Lower lobe of right lung (tissue), 2 donors: ENCODE data around the gene GSK3B. TPM values are rescaled to one million over a fixed set of nuclear protein-coding genes. Genes with fewer than 3 reads are reported as not detected.

ENCODE experiments used
- ATAC-seq, 2 donors: fragments of 200-7000 bp; cut with Tn5 transposase; one replicate each; pipeline ENCODE4 v1.9.1; 2020 to 2022; ENCODE audit warnings: mild to moderate bottlenecking in 2 of 2, moderate library complexity in 2 of 2
- DNase-seq: peaks from one replicate; pipeline ENCODE4 v3.0.0-alpha.2; 2020
- H3K27ac ChIP-seq: fragments of 200-600 bp; one replicate; pipeline ENCODE4 v1.8.0; 2022
- H3K27me3 ChIP-seq: fragments of 200-600 bp; one replicate; pipeline ENCODE4 v1.8.0; 2022; ENCODE audit warnings: low read depth
- H3K36me3 ChIP-seq: fragments of 200-600 bp; one replicate; pipeline ENCODE4 v1.8.0; 2022; ENCODE audit warnings: mild to moderate bottlenecking
- H3K4me1 ChIP-seq: fragments of 200-600 bp; one replicate; pipeline ENCODE4 v1.8.0; 2022
- H3K4me3 ChIP-seq: fragments of 200-600 bp; one replicate; pipeline ENCODE4 v1.8.0; 2022; ENCODE audit warnings: mild to moderate bottlenecking
- H3K9me3 ChIP-seq: fragments of 200-600 bp; one replicate; pipeline ENCODE4 v1.8.0; 2022
- intact Hi-C: fragments of 100-400 bp; cut with DNase I; formaldehyde crosslinking; loops from one replicate; pipeline ENCODE4 v1.11.0; 2022
- total RNA-seq: library from RNA; stranded (reverse); fragmentation: NEBNext Ultra II Directional; extraction: Animal tissue kit (Norgen Biotek cat#: 25700); gene quantifications from one replicate; pipeline ENCODE4 v1.2.1, GENCODE V29; 2021
- TF ChIP-seq, protein P1 (sequence below): fragments of 200-600 bp; IDR thresholded peaks from one replicate; pipeline ENCODE4 v1.8.0; 2022; ENCODE audit warnings: antibody characterized with exemption, mild to moderate bottlenecking
- donor health status: DM: no; HTN: yes; CAD: no; lungs with severe emphysema.

GSK3B gene
- total RNA-seq, 1 donor from 2014 or later: 48.4 TPM

DNA sequence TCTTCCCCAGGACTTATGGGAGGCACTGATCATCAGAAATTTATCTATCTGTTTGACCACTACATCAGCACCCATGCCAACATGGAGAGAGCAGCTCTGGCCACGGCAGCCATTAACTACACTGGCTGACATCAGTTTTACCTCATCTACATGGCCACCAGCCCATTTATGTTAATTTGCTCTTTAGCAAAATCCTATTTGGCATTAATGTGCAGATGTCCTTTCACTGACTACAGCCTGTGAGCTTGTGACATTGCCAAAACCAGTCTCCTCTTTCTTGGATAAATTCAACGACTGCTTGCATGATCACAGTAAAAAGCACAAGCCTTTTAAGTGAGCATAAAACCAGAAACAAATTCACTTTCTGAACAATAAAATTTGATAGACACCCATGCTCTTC lies 264.8 kb downstream of the GSK3B start:
- no peaks in the 10 kb centered on the region for H3K4me1 ChIP-seq
- H3K9me3 ChIP-seq: no peaks in the 10 kb centered on the region
- peaks cover 18% of the 10 kb centered on the region for H3K36me3 ChIP-seq
- ATAC-seq: no peak
- no peak overlapping the region for H3K4me3 ChIP-seq
- H3K27me3 ChIP-seq: no peaks in the 10 kb centered on the region
- TF ChIP-seq, protein P1, sequence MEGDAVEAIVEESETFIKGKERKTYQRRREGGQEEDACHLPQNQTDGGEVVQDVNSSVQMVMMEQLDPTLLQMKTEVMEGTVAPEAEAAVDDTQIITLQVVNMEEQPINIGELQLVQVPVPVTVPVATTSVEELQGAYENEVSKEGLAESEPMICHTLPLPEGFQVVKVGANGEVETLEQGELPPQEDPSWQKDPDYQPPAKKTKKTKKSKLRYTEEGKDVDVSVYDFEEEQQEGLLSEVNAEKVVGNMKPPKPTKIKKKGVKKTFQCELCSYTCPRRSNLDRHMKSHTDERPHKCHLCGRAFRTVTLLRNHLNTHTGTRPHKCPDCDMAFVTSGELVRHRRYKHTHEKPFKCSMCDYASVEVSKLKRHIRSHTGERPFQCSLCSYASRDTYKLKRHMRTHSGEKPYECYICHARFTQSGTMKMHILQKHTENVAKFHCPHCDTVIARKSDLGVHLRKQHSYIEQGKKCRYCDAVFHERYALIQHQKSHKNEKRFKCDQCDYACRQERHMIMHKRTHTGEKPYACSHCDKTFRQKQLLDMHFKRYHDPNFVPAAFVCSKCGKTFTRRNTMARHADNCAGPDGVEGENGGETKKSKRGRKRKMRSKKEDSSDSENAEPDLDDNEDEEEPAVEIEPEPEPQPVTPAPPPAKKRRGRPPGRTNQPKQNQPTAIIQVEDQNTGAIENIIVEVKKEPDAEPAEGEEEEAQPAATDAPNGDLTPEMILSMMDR: no peak
- intact Hi-C loops: no loop called here
- no peak for DNase-seq
- no peak overlapping the region for H3K27ac ChIP-seq

DNA sequence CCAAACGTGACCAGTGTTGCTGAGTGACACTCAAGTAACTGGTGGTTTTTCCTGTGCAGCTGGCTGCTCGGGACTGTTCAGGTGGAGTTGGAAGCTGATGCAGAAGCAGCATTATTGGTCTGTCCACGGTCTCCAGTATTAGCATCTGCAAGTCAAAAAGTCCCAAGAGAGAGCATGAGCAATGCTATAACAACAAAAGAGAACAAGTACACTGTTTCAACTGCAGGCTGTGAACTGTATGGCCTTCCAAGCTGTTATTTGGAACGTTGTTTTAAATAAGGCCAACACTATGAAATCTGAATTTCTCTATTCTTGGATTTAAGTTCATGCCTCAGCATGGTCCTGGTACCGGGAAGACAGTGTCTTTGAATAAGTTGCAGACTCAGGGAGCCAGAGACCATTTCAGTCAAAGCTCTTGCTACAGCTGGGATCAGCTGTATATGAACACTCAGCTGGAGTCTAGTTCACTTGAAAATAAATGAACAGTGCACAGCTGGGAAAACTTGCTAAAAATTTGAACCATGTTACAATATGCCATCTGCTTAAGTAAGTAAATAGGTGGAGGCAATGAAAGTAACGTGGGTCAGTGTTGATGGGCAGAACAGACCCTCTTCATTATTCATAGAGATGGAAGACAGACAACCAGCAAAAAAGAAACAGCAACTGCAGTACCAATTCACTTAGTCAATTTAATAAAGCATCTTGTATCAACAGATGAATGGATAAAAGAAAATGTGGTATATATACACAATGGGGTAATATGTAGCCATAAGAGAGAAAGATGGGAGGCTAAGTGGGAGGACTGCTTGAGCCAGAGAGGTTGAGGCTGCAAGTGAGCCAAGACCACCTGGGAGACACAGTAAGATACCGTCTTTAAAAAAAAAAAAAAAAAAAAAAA lies 267.3 kb downstream of the GSK3B start:
- Histone ChIP-seq H3K27me3 (no peaks in the 10 kb centered on the region), H3K9me3 (no peaks in the 10 kb centered on the region), H3K4me1 (no peaks in the 10 kb centered on the region), H3K27ac (no peak overlapping the region), H3K36me3 (peaks cover 18% of the 10 kb centered on the region), H3K4me3 (no peak overlapping the region)
- TF ChIP-seq, protein P1: no peak
- intact Hi-C loops: no loop called here
- DNase-seq (no peak), ATAC-seq (no peak)

DNA sequence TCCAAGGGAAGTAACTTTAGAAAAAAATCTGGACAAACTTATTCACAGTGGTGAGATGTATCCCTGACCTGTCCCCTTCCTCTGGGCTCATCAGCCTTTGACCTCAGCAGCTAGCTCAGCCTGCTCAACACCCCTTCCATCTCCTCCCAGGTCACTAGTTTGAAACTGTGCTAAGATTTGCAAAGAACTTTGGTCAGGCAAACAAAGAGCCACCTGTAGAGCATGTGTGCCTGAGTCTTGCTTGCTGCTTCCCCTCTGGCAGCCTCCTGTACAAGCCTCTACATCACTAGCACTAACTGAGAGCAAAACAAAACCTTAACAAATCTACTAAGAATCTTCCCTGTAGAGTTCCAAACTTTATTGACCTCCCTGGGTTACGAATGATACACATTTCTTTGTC lies 268.4 kb downstream of the GSK3B start:
- no peak overlapping the region for H3K4me3 ChIP-seq
- H3K27ac ChIP-seq: no peak overlapping the region
- H3K27me3 ChIP-seq: no peaks in the 10 kb centered on the region
- no peaks in the 10 kb centered on the region for H3K9me3 ChIP-seq
- H3K4me1 ChIP-seq: no peaks in the 10 kb centered on the region
- no peak for DNase-seq
- no peak for ATAC-seq
- TF ChIP-seq, protein P1: no peak
- intact Hi-C loops: no loop called here
- peaks cover 18% of the 10 kb centered on the region for H3K36me3 ChIP-seq

GRCh38 chr3:119819806-119820205 lies 274.4 kb downstream of the GSK3B start:
- no peak overlapping the region for H3K27ac ChIP-seq
- H3K36me3 ChIP-seq: no peaks in the 10 kb centered on the region
- ATAC-seq (no peak), DNase-seq (no peak)
- H3K9me3 ChIP-seq: no peaks in the 10 kb centered on the region
- no peaks in the 10 kb centered on the region for H3K4me1 ChIP-seq
- intact Hi-C loops: no loop called here
- TF ChIP-seq, protein P1: no peak
- H3K4me3 ChIP-seq: no peak overlapping the region
- no peaks in the 10 kb centered on the region for H3K27me3 ChIP-seq

- ATAC-seq: no peak
- no peak overlapping the region for H3K4me3 ChIP-seq
- no peaks in the 10 kb centered on the region for H3K9me3 ChIP-seq
- intact Hi-C loops: no loop called here
- TF ChIP-seq, protein P1: no peak
- no peak overlapping the region for H3K27ac ChIP-seq
- H3K4me1 ChIP-seq: no peaks in the 10 kb centered on the region
- no peak for DNase-seq
- H3K36me3 ChIP-seq: no peaks in the 10 kb centered on the region
- H3K27me3 ChIP-seq: no peaks in the 10 kb centered on the region
Measured at GRCh38 chr3:119818937-119819336, 275.3 kb downstream of the GSK3B start.
